H1 (cell line): ENCODE results near the gene TTC22. TPM values are rescaled to one million over a fixed set of nuclear protein-coding genes. Genes with fewer than 3 reads are reported as not detected.

Experiments
- CTCF ChIA-PET: fragments of 300-600 bp; sonication (Branson Sonifier 250); formaldehyde crosslinking; loops from one replicate; lab custom pipeline; 2021; ENCODE audit not compliant: partially characterized antibody; lab: Charles Lee
- POLR2A ChIA-PET: fragments of 300-600 bp; sonication (Branson Sonifier 250); formaldehyde crosslinking; loops from one replicate; lab custom pipeline; 2021; ENCODE audit warnings: inconsistent platforms; ENCODE audit not compliant: partially characterized antibody; lab: Charles Lee
- DNase-seq, 2 experiments: peaks; one replicate each; pipeline versions ENCODE4 v3.0.0 to v3.0.0-alpha.2; 2010 to 2022; ENCODE audit warnings: low spot score in 2 of 2, low read depth in 1 of 2, mixed read lengths in 1 of 2
- FAIRE-seq: peaks from 2 replicates; lab custom pipeline; 2011; peaks lifted over from hg19 to GRCh38; lab: Jason Lieb, UNC
- H2AFZ ChIP-seq: 2 replicates; pipeline ENCODE4 v1.8.1; 2012; ENCODE audit warnings: low read length, inconsistent platforms
- H2AK5ac ChIP-seq: 2 replicates; pipeline ENCODE4 v1.6.1; 2013; ENCODE audit warnings: low read depth, low read length
- H2BK120ac ChIP-seq: replicated peaks from 2 replicates; pipeline ENCODE3; 2013; ENCODE audit warnings: low read depth, low read length, inconsistent platforms
- H2BK12ac ChIP-seq: 2 replicates; pipeline ENCODE4 v1.6.1; 2013; ENCODE audit warnings: low read depth, low read length
- H2BK15ac ChIP-seq: 2 replicates; pipeline ENCODE4 v1.6.1; 2013; ENCODE audit warnings: low read length
- H2BK20ac ChIP-seq: 2 replicates; pipeline ENCODE4 v1.6.1; 2013; ENCODE audit warnings: low read length
- H2BK5ac ChIP-seq: 2 replicates; pipeline ENCODE4 v1.6.1; 2013; ENCODE audit warnings: low read depth, low read length
- H3K14ac ChIP-seq: 2 replicates; pipeline ENCODE4 v1.6.1; 2013; ENCODE audit warnings: inconsistent platforms; ENCODE audit not compliant: insufficient read length
- H3K18ac ChIP-seq: 2 replicates; pipeline ENCODE4 v1.6.1; 2013; ENCODE audit warnings: low read length; ENCODE audit errors: extremely low read depth
- H3K23ac ChIP-seq: 2 replicates; pipeline ENCODE4 v1.6.1; 2013; ENCODE audit warnings: inconsistent platforms; ENCODE audit not compliant: insufficient read length
- H3K23me2 ChIP-seq: 2 replicates; pipeline ENCODE4 v1.6.1; 2013; ENCODE audit warnings: low read depth, low read length
- H3K27ac ChIP-seq: 2 replicates; pipeline ENCODE4 v1.6.1; 2011; ENCODE audit warnings: low read depth, low read length, inconsistent platforms
- H3K27me3 ChIP-seq, 4 experiments: replicated peaks in 1 of 4; 1 replicate in 1 of 4; 2 replicates in 3 of 4; pipeline versions ENCODE4 v1.6.1 to v1.8.1; 2011 to 2013; ENCODE audit warnings: low read length in 3 of 4, mild to moderate bottlenecking in 3 of 4, inconsistent platforms in 2 of 4, mixed read lengths in 2 of 4, moderate library complexity in 1 of 4; ENCODE audit not compliant: control insufficient read depth in 3 of 4, insufficient read depth in 3 of 4; ENCODE audit errors: extremely low read depth in 1 of 4
- H3K36me3 ChIP-seq, 4 experiments: 2 replicates each; pipeline versions ENCODE4 v1.6.1 to v1.8.1; 2011 to 2013; ENCODE audit warnings: mild to moderate bottlenecking in 4 of 4, low read length in 3 of 4, moderate library complexity in 2 of 4, control low read depth in 1 of 4, inconsistent platforms in 1 of 4; ENCODE audit not compliant: insufficient read depth in 4 of 4, control insufficient read depth in 2 of 4
- H3K4ac ChIP-seq: replicated peaks from 2 replicates; pipeline ENCODE3; 2013; ENCODE audit warnings: low read length, low read depth, mixed read lengths, inconsistent platforms; ENCODE audit not compliant: insufficient read length
- H3K4me1 ChIP-seq, 4 experiments: replicated peaks in 1 of 4; 1 replicate in 1 of 4; 2 replicates in 3 of 4; pipeline versions ENCODE4 v1.6.1 to v1.8.1; 2011 to 2013; ENCODE audit warnings: low read length in 3 of 4, inconsistent platforms in 2 of 4, mixed read lengths in 1 of 4; ENCODE audit not compliant: insufficient read depth in 4 of 4, control insufficient read depth in 3 of 4
- H3K4me2 ChIP-seq, 2 experiments: 2 replicates each; pipeline versions ENCODE4 v1.6.1 to v1.8.1; 2011 to 2013; ENCODE audit warnings: low read depth in 2 of 2, low read length in 2 of 2, control low read depth in 1 of 2, inconsistent platforms in 1 of 2, mild to moderate bottlenecking in 1 of 2; ENCODE audit not compliant: insufficient read depth in 1 of 2
- H3K4me3 ChIP-seq, 4 experiments: fragments of 200-600, 300-600 bp in 1 of 4; sonication (generic), shearing (Covaris generic), sonication (Bioruptor Twin) in 1 of 4; 2 replicates each; pipeline versions ENCODE4 v1.5.1 to v1.8.1; 2011 to 2016; ENCODE audit warnings: low read length in 4 of 4, low read depth in 3 of 4, control low read depth in 2 of 4, inconsistent platforms in 2 of 4, mild to moderate bottlenecking in 2 of 4, mixed read lengths in 1 of 4, moderate library complexity in 1 of 4; ENCODE audit not compliant: insufficient read depth in 2 of 4; ENCODE audit errors: extremely low read depth in 1 of 4
- H3K56ac ChIP-seq: replicated peaks from 2 replicates; pipeline ENCODE3; 2013; ENCODE audit warnings: low read depth, mild to moderate bottlenecking, mixed read lengths, low read length, inconsistent platforms; ENCODE audit not compliant: insufficient read length
- H3K79me1 ChIP-seq: 2 replicates; pipeline ENCODE4 v1.6.1; 2013; ENCODE audit warnings: low read depth, low read length, control low read depth
- H3K79me2 ChIP-seq, 2 experiments: 2 replicates each; pipeline versions ENCODE4 v1.6.1 to v1.8.1; 2012 to 2013; ENCODE audit warnings: low read length in 2 of 2, mild to moderate bottlenecking in 2 of 2, inconsistent platforms in 1 of 2; ENCODE audit not compliant: insufficient read depth in 2 of 2, control insufficient read depth in 1 of 2
- H3K9ac ChIP-seq, 4 experiments: replicated peaks in 1 of 4; 1 replicate in 1 of 4; 2 replicates in 3 of 4; pipeline versions ENCODE4 v1.6.1 to v1.8.1; 2011 to 2013; ENCODE audit warnings: low read depth in 3 of 4, low read length in 3 of 4, control low read depth in 2 of 4, mild to moderate bottlenecking in 2 of 4, moderate library complexity in 2 of 4, inconsistent platforms in 1 of 4; ENCODE audit errors: extremely low read depth in 1 of 4
- H3K9me3 ChIP-seq, 2 experiments: 2 replicates each; pipeline versions ENCODE4 v1.6.1 to v1.8.1; 2012 to 2013; ENCODE audit warnings: mild to moderate bottlenecking in 2 of 2, moderate library complexity in 2 of 2, control low read depth in 1 of 2, inconsistent platforms in 1 of 2, low read depth in 1 of 2, low read length in 1 of 2, mixed read lengths in 1 of 2; ENCODE audit not compliant: insufficient read depth in 2 of 2
- H4K20me1 ChIP-seq, 2 experiments: replicated peaks in 1 of 2; 2 replicates each; pipeline versions ENCODE3 to v1.8.1; 2011 to 2013; ENCODE audit warnings: inconsistent platforms in 2 of 2, low read length in 2 of 2, mild to moderate bottlenecking in 1 of 2; ENCODE audit not compliant: insufficient read depth in 2 of 2, control insufficient read depth in 1 of 2
- H4K5ac ChIP-seq: 2 replicates; pipeline ENCODE4 v1.6.1; 2013; ENCODE audit warnings: low read length, low read depth, mixed read lengths, inconsistent platforms; ENCODE audit not compliant: insufficient read length
- H4K8ac ChIP-seq: 2 replicates; pipeline ENCODE4 v1.8.0; 2013; ENCODE audit warnings: mild to moderate bottlenecking, moderate library complexity, low read length, inconsistent platforms; ENCODE audit not compliant: insufficient read depth; ENCODE audit errors: extremely low read depth
- H4K91ac ChIP-seq: replicated peaks from 2 replicates; pipeline ENCODE3; 2013; ENCODE audit warnings: low read length, mixed read lengths, inconsistent platforms; ENCODE audit not compliant: insufficient read length
- RFX5 ChIP-seq: IDR thresholded peaks from 2 replicates; pipeline ENCODE4 v1.6.1; 2011; ENCODE audit warnings: low read depth, low read length, improper control_type of control experiment, borderline replicate concordance
- WGBS, 2 experiments: shearing (Covaris generic) in 1 of 2; methylation state at CpG; one replicate each; pipeline versions ENCODE4 v1.1.6 to v1.1.7; 2013 to 2015; ENCODE audit warnings: low lambda C conversion rate in 2 of 2, mixed read lengths in 2 of 2, inconsistent platforms in 1 of 2, low coverage in 1 of 2, missing lambda C conversion rate in 1 of 2; ENCODE audit not compliant: insufficient replicate concordance in 2 of 2, insufficient coverage in 1 of 2, insufficient read length in 1 of 2; ENCODE audit errors: extremely low coverage in 1 of 2, missing lambda C conversion rate in 1 of 2; 5-methylcytosine and 5-hydroxymethylcytosine counted together
- polyA plus RNA-seq, 7 experiments: library from polyadenylated mRNA; depleted of rRNA in 3 of 7; stranded (reverse) in 5 of 7; unstranded in 2 of 7; fragments of >200 nt in 5 of 7; fragments of 200-250 nt in 2 of 7; gene quantifications; 1 replicate in 5 of 7; 2 replicates in 1 of 7; 4 replicates in 1 of 7; pipeline versions ENCODE4 v1.2.1 to v1.2.3, GENCODE V29; 2011 to 2013; ENCODE audit warnings: missing spikeins in 2 of 7, mixed read lengths in 2 of 7
- total RNA-seq: library from RNA; stranded (reverse); fragmentation: NEBNext Ultra II Directional; extraction: Animal tissue kit (Norgen Biotek cat#: 25700); gene quantifications from 2 replicates; pipeline ENCODE4 v1.2.1, GENCODE V29; 2021

Gene TTC22
- total and polyA plus RNA-seq, 2 of the 8 experiments (the other 6 are each of a cell fraction or from before 2014, with no cell fraction given), result 1.00 to 1.6 TPM

GRCh38 chr1:54805981-54806381, 4.9 kb upstream of the TTC22 start:
- Histone ChIP-seq H2AFZ (no peak overlapping the region), H3K27ac (no peak overlapping the region), H3K4me3 (no peak overlapping the region), H2BK15ac (no peak overlapping the region), H3K56ac (no peak overlapping the region), H2BK120ac (no peak overlapping the region), H3K14ac (no peak overlapping the region), H4K5ac (no peak overlapping the region), H3K36me3 (no peaks in the 10 kb centered on the region), H4K91ac (no peak overlapping the region), H2AK5ac (no peak overlapping the region), H2BK12ac (no peak overlapping the region), H3K27me3 (peaks cover 0 to 10% (median 6%) of the 10 kb centered on the region in 4 experiments; a peak in 5 of 7 replicates), H3K9me3 (no peaks in the 10 kb centered on the region), H3K4me1 (0 out of 7 replicates have a peak, but pooled peaks cover 0 to under 1% (median 0%) of the 10 kb centered on the region in 4 experiments), H3K9ac (no peak overlapping the region), H3K79me2 (no peaks in the 10 kb centered on the region), H3K23ac (no peak overlapping the region), H3K4me2 (no peak overlapping the region), H3K4ac (no peak overlapping the region), H3K23me2 (peaks cover under 1% of the 10 kb centered on the region; the same call in 1 of the 2 replicates), H4K20me1 (no peaks in the 10 kb centered on the region), H4K8ac (peak overlapping the region; percentile 7; the same call in 1 of the 2 replicates), H2BK5ac (no peak overlapping the region), H3K18ac (no peak overlapping the region), H2BK20ac (no peak overlapping the region), H3K79me1 (no peaks in the 10 kb centered on the region)
- FAIRE-seq (no peak), DNase-seq (no peak)
- ChIA-PET CTCF (interaction anchor here (1.0 to 5.4 kb wide), 4 partner anchors 14 to 133 kb away, joined by 3 to 80 read pairs (median 5); no protein-coding TSS in a partner anchor), POLR2A (no interaction called here)
- TF ChIP-seq RFX5, result no peak
- 84% methylated on average over 31 of the region's 35 CpGs; no CpG with 5 or more reads in 1 of the 2 experiments for WGBS, 2 experiments
